CD4-positive, alpha-beta T cell treated with Interleukin-12 subunit alpha and Interleukin-12 subunit beta, for 1 hour (primary cell): ENCODE results near the gene PLXNC1.

Experiments used
- DNase-seq: peaks from one replicate; pipeline ENCODE4 v3.0.0-alpha.2; 2020

PLXNC1 gene

DNA sequence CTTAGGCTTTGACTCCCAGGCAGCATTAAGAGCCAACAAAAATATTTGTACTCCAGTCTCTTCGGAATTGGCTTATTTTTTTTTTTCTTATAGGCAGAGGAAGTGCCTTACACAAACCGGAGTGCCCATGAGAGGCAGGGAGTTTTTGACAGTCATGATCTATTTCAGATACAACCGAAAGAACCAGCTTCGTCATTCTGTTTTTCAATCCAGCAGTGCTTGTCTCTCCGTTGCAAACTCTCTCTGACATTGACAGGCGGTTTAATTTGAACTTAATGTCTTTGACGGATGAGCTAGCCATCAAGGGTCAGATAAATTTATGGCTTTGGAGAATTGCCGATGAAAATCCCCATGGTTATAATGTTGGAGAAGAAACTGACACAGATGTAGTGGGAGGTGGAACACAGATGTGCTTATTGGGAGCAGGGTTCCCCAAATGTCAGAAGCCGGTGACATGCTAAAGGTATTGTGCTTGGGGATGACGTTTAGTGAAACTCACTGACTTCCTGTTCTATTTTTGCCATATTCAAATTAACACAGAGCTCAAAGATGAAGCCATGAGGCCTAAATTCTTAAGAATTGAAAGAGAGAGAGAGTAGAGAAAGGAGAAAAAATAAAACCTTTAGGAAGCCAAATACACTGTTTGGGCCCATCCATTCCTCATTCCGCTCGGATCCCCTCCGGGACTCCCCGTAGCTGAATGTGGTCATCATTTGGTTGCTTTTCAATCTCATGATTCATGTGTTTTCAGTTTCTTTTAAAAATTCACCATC lies 59.7 kb downstream of the PLXNC1 start:
- peak; percentile 62 for DNase-seq

DNA sequence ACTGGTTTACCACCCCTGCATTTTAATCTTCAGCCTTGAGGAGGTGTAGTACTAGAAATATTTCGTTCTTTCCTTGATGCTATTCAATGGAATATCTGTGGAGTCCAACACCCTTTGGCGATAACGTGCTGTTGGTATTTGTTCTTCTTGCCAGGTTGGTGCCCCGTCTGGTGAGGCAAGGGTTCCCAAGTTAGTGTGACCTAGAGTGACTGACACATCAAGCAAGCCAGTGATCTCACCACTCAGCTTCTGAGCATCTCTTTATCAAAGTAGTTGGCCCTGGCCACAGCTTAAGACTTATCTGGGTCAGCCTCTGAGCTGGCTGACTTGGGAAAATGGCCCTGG lies 60.2 kb downstream of the PLXNC1 start:
- peak; percentile 31 for DNase-seq

DNA sequence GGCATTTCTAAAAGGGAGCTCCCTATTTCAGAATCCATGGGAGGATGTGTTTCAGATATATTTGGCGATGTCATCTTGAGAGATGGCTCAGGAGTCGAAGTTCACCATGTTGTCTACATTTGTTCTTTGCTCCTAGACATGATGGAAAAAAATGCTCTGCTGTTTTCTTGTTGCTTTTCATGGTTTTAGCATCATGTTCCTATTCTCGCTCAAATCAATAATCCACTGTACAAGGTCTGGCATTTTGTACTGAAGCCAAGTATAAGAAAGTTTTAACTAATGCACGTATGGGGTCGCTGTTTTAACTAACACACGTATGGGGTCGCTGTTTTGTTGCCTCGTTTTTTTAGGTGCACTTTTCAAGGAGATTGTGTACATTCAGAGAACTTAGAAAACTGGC lies 60.9 kb downstream of the PLXNC1 start:
- no peak for DNase-seq

DNA sequence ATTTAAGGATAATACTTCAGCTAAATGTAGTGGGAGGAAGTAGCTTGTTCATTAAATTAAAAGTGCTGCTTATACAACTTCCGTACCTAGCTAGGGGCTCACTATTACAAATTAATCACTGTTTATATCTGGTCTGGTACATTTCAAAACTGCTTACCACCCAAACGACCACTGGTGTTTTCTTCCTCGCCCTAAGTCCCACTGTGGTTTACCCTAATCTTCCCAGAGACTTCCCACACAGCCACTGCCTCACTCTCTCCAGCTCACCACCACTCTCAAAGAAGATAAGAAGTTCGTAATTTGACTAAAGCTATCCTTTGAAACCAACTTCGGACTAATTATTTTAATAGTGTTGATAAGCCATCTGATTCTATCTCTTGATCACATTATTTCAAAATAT lies 62.6 kb downstream of the PLXNC1 start:
- DNase-seq, result no peak

DNA sequence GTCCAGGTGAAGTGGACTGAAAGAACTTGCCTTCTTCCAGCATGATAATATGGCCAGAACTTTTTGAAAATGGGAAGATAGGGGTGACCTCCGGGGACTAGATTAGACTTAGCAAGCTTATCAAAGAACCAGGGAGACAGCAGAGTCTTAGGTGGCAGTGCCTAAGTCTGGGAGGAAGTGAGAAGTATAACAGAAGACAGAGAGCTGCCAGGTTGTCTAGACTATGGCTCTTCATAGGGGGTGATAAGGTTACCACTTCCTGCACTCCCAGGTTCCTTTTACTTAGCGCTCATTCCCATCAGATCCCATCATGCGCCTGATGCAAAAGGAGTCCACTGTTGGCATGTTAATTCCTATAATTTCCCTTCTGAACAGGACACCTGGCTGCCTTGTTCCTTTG lies 69.9 kb downstream of the PLXNC1 start:
- DNase-seq, result no peak

DNA sequence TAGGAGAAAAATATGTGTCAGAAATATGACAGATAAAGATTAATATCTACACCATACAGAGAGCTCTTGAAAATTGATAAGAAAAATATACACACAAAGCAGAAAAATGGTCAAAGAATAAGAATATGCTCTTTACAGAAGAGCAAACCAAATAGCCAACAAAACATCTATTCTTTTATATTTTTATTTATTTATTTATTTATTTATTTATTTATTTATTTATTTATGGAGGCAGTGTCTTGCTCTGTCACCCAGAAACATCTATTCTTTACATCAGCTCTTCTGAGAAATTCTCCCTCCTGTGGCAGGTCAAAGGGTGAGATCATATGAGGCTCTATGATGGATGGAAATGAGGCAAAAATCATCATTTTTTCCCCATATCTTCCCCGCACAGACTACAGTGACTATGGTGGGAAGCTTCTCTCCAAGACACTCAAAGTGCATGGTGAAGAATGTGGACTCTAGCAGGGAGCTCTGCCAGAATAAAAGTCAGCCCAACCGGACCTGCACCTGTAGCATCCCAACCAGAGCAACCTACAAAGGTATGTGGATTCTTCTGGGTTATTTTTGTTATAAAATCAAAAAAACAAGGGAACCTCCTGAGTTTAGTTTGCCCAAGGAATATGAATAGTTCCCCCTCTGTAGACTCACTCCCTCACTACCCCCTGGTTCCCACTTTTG lies 71.4 kb downstream of the PLXNC1 start:
- DNase-seq, result no peak

DNA sequence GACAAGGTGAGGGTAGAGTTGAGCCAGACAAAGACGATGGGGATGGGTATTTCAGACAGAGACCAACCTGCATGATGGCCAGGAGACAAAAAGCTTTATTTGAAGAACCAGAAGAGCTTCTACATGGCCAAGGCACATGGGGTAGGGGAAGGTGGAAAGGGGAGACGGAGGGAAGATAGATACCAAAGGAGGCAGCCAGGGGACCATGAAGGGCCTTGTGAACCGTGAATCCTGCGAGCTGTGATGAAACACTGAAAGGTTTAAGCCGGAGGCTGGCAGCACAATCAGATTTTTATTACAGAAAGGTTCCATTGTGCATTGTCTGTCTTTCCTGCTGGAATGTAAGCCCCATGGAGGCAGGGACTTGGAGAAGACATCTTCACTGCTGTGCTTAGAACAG lies 72.4 kb downstream of the PLXNC1 start:
- no peak for DNase-seq

DNA sequence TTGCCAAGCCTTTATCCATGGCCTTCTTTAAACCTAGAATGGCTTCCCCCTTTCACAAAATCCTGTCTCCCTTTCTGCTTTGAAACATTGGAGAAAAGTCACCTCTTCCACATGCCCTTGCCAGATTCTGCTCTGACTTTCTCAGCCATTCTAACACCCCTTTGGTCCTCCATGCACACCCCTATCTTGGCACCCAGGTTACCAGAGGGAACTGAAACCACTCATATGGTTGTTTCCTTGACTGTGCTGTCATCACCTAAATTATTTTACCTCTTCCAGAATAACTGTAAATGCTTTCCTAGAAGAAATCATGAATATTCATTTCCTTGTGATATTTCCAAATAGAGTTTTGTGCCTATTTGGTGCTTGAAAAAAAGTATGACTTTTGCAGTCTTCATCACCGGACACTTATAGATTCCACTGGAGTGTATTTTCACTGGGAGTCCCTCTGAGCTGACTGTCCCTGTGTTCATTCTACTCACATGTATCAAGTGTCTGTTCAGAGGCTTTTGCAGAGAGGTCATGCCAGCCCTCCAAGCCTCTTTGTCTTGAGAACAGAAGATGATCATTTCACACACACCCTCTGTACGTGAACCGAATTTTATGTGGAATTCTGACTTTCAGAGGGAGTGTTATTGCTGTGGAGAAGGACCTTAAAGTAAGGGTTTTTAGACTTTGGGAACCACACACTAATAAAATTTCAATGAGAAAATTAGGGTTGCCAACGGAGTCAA lies 74.1 kb downstream of the PLXNC1 start:
- DNase-seq, result no peak

DNA sequence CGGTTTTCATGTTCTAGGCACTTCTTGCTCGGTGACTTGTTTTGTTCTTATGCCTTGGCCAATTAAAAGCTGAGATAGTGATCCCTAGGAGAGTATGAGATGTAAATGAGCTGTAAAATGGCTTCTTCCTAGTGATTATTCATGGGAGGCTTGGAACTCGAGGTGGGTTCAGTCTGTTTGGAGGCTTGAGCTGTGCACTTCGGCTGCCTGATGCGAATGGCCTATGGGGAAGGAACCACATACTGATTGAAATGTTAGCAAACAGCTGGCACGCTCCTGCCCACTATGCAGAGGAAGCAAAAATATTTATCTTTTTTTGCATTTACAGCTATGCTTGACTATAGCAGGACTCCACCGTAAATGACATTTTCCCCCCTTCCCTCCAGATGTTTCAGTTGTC lies 75.5 kb downstream of the PLXNC1 start:
- DNase-seq, result no peak

DNA sequence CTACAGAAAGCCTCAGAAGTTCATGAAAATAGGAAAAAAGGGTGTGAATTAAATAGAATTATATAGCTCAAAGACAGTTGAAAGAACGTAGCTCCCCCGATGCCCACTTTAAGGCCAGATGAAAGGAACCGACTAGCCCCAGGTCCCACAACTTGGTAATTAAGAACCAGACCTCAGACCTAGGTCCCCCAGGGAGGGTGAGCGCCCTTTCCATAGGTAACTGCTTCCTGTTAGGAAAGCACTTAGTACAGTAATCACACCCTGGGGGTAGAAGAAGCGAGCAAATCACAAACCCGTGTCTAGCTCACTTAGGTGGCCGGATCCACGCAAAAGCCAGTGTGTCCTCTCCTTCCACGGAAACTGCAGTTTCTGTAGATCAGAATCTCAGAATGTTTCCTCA lies 77.1 kb downstream of the PLXNC1 start:
- no peak for DNase-seq

DNA sequence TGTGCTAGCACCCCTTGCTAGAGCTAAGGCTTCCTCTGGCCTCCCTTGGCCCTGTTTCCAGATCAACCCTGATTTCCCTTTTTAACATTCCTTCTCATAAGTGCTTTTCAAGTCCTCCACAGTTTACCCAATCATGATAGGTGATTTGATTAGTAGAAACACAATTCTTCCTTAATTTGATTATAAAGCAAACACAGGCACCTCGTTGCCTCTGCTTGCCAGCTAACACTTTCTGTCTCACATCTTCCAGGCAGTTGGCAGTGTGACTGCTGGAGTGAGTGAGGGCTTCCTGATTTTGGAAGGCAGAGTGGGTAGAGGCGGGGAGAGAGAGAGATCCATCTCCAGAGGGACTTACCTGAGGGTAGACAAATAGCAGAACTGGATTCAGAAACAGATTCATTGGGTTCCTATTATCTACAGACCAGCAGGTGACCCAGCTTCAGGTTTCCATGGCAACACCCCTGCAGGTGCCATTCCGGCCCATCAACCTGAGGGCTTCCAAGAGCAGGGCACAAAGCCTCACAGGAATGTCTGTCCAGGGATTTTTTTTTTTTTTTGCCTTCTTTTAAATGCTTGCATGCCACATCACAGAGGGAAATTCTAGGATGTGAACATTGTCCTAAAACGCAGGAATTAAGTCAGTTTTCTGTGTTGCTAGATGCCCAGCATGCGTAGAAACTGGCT lies 77.7 kb downstream of the PLXNC1 start:
- no peak for DNase-seq

DNA sequence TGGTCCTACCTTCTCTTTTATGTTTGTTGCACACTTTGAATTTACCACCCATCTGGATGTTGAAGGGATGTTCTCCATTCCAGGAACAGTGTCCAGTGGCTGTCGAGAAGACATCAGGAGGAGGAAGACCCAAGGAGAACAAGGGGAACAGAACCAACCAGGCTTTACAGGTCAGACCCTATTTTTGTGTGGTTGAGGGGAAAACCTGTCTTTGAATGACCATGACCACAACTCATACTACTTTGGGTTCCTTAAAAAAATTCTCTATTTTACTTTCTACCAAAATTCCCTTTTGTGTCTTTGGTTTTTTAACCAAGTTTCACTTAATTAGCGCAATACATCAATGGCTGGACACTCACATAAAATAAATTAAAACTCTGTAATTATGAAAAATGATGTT lies 78.7 kb downstream of the PLXNC1 start:
- no peak for DNase-seq

DNA sequence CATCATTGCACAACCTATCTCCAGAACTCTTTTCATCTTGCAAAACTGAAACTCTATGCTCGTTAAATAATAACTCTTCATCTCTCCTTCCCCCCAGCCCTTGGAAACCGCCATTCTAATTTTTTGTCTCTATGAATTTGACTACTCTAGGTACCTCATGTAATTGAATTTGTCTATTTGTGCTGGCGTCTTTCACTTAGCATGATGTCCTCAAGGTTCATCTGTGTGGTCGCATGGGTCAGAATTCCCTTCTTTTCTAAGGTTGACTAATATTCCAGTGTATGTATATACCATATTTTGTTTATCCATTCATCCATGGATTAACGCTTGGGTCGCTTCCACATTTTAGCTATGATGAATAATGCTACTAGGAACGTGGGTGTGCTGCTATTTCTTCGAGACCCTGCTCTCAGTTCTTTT lies 80.1 kb downstream of the PLXNC1 start:
- DNase-seq, result no peak

DNA sequence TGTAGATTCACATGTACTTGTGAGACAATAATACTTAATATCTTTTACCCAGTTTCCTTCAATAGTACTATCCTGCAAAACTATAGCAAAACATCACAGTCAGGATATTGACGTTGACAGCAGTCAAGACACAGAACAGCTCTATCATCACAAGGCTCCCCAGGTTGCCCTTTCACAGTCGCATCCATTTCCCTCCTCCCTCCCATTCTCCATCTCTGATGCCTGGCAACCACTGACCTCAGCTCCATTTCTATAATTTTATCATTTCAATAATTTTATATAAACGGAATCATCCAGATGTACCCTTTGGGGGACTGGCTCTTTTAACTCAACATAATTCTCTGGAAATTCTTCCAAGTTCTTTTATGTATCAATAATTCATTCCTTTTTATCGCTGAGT lies 81.5 kb downstream of the PLXNC1 start:
- DNase-seq, result no peak

DNA sequence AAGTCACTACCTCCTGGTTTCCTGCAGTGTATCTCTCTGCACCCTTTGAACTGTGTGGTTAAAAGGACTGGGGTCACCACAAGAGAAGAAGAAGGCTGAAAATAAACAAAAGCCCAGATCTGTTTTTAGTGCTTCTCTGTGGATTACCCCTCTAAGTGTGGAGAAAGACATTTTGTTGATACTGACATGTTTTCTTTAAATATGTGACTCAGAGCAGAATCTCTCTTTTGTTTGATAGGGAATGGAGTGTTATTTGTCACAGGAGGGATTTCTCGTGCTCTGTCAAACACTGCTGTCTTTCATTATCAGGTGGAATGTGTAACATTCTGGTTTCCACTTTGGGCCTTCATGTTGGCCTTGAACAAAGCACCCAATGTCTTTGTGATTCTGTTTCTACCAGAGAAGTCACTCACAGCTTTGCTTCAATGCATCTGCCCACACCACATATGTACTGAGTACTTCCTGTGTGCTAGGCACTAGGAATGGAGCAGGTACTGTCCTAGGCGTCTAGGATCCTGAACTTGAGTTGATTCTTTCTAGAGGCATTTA lies 82.1 kb downstream of the PLXNC1 start:
- no peak for DNase-seq

DNA sequence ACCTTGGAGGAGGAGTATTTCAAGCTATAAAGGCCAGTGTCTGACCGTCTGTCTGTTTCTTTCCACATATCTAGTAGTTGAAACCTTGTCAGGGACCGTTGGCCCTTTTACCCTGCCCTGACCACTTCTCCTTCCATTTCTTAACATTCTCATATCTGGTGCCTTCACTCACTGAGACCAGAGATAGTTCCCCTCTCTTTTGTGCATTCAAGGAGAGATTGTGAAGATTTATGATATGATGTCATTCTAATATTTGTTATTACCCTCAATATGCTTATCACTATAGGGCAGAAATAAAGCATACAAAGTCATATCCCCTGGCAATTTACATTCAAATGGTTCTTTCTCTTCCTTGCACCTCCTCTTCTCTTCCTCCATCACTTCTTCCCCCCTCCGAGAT lies 83.3 kb downstream of the PLXNC1 start:
- DNase-seq, result no peak

DNA sequence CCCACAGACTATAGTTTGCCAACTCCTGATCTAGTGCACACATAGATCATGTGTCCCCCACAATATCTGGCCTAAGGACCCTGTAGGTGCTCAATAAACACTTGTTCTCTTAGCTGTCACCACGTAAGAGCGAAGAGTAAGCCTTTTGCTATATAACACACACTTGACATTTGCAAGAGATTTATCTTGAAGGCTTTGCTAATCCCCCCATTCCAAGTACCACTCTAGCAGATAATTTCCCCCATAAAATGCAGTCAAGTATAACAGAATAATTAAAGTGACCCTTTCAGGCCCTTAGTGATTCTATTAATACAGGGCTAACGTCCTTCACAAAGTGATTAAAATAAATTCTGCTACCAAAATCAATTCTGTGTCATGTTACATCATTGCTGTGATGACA lies 87.5 kb downstream of the PLXNC1 start:
- DNase-seq, result no peak

DNA sequence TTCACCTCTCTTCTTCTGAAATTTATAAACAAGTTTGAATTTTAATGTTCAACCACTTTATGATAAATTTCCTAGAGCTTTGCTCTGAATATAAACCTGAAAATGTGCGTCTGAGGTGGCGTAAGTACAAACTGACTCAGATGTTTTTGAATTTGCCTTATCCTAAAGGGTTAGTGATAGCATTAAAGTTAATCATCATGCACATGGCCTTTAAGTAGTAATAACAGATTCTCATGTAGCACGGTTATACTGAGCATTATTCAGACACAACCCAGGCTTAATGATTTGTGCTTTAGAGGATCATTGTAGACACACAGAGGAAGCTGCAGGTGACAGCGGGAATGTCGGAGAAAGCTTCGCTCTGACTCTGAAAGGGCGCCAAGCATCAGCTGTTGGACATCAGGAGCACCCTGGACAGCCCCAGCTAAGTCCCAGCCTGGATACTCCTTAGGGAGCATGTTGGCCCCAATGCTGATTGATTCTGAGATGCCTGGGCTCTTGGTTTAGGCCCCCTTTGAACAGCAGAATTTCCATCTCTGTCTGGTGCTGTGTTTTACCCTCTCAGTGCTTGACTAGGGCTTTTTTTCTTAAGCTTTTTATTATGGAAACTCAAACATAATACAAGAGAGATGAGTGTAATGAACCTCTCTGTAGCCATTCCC lies 91.1 kb downstream of the PLXNC1 start:
- no peak for DNase-seq

DNA sequence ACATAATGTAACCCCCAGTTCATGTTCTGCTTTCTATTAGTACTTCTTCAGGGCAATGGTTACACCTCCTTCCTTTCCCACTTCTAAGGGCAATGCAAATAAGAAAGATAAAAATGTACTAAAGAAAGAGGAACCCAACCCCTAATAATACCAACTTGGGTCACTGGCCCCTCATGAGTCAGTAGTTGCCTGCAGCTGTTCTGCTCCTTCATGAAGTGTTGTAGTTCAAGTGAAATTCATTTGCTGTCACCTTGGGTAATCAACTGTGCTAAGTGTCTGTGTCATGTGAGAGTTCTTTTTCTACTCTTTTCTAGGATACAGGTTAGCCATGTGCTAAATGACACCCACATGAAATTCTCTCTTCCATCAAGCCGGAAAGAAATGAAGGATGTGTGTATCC lies 91.8 kb downstream of the PLXNC1 start:
- DNase-seq, result no peak

DNA sequence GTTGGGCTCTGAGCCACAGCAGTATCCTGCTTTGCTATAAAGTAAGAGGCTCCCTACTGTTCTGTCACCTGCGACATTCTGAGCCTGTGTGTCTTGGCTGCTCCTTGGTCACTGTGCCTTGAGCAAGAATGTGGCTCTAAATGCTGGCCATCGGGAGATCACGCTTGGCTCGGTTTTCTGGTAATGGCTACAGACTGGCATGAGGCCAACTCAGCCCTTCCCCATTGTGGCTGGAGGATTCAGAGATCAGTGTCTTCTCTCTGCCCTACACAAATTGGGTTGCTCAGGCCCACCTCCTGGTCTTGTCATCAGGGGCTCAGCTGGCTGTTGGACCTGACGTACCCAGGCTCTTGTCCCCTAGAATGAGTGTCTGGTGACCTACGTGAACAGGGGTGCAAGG lies 94.5 kb downstream of the PLXNC1 start:
- no peak for DNase-seq

DNA sequence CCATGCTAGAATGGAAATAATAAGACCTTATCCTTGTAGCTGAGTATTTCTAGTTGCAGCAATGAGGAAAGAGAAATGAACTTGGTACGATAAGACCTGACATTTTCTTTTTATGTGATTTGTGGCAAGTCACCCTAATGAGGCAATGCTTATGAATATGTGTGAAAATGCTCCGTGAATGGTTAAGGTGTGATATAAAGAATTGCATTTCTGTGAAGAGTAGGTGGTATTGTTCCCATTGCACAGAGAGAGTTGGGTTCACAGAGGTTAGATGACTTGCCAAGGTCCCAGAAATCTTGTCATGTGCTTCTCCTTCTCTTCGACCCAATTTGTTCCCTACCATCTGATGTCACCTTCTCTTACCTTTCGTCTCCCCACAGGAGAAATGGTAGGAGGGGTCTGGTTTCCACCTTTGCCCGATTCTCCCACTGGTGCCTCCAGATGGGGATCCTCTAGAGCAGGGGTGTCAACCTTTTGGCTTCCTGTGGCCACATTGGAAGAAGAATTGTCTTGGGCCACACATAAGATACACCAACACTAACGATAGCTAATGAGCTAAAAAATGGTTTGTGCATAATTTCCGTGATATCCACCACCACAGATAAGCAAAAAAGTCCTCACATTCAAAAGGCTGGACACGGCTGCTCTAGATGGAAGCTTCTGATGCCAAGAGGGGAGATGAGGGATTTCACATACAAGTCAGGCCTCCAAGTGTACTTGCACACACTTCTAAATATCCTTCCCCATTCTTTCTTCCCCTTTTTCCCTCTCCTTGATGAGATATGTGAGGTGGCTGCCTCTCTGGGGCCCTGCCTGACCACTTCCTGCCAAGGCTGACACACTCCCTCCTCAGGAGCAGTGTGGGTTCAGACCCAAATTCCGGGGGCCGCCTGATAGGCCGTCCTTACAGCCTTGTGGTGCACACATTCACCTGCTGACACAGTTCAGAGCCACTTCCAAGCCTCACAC lies 96.1 kb downstream of the PLXNC1 start:
- DNase-seq, result peak; percentile 53
